WTC11 (cell line): ENCODE measurements around the gene ASMTL. TPM values are rescaled to one million over a fixed set of nuclear protein-coding genes. Genes with fewer than 3 reads are reported as not detected.
"Not testable (repeated sequence)": the region's sequence is repeated elsewhere in the genome, so short reads cannot be mapped to it uniquely, and the experiment has no call there.

ENCODE experiments used
- ATAC-seq: fragments of 200-7000 bp; cut with Tn5 transposase; 2 replicates; pipeline ENCODE4 v1.10.0; 2021; ENCODE audit warnings: mild to moderate bottlenecking, moderate library complexity
- CTCF ChIA-PET: fragments of 300-600 bp; sonication (Branson Sonifier 250); formaldehyde crosslinking; loops from one replicate; lab custom pipeline; 2021; ENCODE audit warnings: antibody characterized with exemption; lab: Charles Lee
- POLR2A ChIA-PET: fragments of 350-600 bp; sonication (Branson Sonifier 250); formaldehyde crosslinking; loops from one replicate; lab custom pipeline; 2021; ENCODE audit warnings: antibody characterized with exemption; lab: Charles Lee
- DNase-seq: peaks from one replicate; pipeline ENCODE4 v3.0.0; 2021; ENCODE audit warnings: low spot score
- H3K27ac Mint-ChIP-seq: 2 replicates; pipeline ENCODE4 v1.8.0; 2021; ENCODE audit warnings: mixed read lengths
- H3K27me3 Mint-ChIP-seq: 2 replicates; pipeline ENCODE4 v1.8.0; 2021; ENCODE audit warnings: low read depth, mild to moderate bottlenecking, moderate library complexity, mixed read lengths
- H3K36me3 Mint-ChIP-seq: 2 replicates; pipeline ENCODE4 v1.8.0; 2021; ENCODE audit warnings: mixed read lengths
- H3K4me1 Mint-ChIP-seq: 2 replicates; pipeline ENCODE4 v1.8.0; 2022; ENCODE audit warnings: mixed read lengths
- H3K4me3 Mint-ChIP-seq: 2 replicates; pipeline ENCODE4 v1.8.0; 2021; ENCODE audit warnings: mild to moderate bottlenecking, moderate library complexity, mixed read lengths
- H3K9me3 Mint-ChIP-seq: 2 replicates; pipeline ENCODE4 v1.8.0; 2021; ENCODE audit warnings: mixed read lengths
- ATF3 ChIP-seq: sonication (generic); formaldehyde crosslinking; conservative IDR thresholded peaks from 2 replicates; pipeline ENCODE4 v1.8.1; 2022; ENCODE audit warnings: mild to moderate bottlenecking, missing genetic modification reagents
- CTCF ChIP-seq: fragments of 200-600 bp; IDR thresholded peaks from 2 replicates; pipeline ENCODE4 v1.8.0; 2022; ENCODE audit warnings: antibody characterized with exemption
- ERG ChIP-seq: fragments of 250-450 bp; sonication (Bioruptor Pico); IDR thresholded peaks from 2 replicates; pipeline ENCODE4 v1.8.0; 2021; ENCODE audit warnings: mild to moderate bottlenecking
- FOXK1 ChIP-seq: sonication (generic); formaldehyde crosslinking; IDR thresholded peaks from 2 replicates; pipeline ENCODE4 v1.8.0; 2022; ENCODE audit warnings: mild to moderate bottlenecking, moderate library complexity, missing genetic modification reagents
- GRHL2 ChIP-seq: fragments of 250-450 bp; sonication (Bioruptor Pico); IDR thresholded peaks from 2 replicates; pipeline ENCODE4 v1.8.0; 2022; ENCODE audit warnings: mild to moderate bottlenecking, moderate library complexity; ENCODE audit not compliant: insufficient replicate concordance, severe bottlenecking
- GTF2I ChIP-seq: fragments of 250-450 bp; sonication (Bioruptor Pico); conservative IDR thresholded peaks from 2 replicates; pipeline ENCODE4 v1.4.0; 2021; ENCODE audit warnings: mild to moderate bottlenecking
- NR3C1 ChIP-seq: sonication (generic); formaldehyde crosslinking; conservative IDR thresholded peaks from 2 replicates; pipeline ENCODE4 v1.8.1; 2023; ENCODE audit warnings: low read depth, mild to moderate bottlenecking, missing genetic modification reagents
- PREB ChIP-seq: sonication (generic); formaldehyde crosslinking; IDR thresholded peaks from 2 replicates; pipeline ENCODE4 v1.8.1; 2022; ENCODE audit warnings: mild to moderate bottlenecking, missing genetic modification reagents, moderate library complexity, borderline replicate concordance
- RORB ChIP-seq: fragments of 250-450 bp; sonication (Bioruptor Pico); IDR thresholded peaks from 2 replicates; pipeline ENCODE4 v1.9.0; 2021; ENCODE audit warnings: mild to moderate bottlenecking
- SP1 ChIP-seq: sonication (generic); formaldehyde crosslinking; conservative IDR thresholded peaks from 2 replicates; pipeline ENCODE4 v1.8.1; 2022; ENCODE audit warnings: missing genetic modification reagents
- TEAD1 ChIP-seq: sonication (generic); formaldehyde crosslinking; IDR thresholded peaks from 2 replicates; pipeline ENCODE4 v1.8.0; 2022; ENCODE audit warnings: mild to moderate bottlenecking, missing genetic modification reagents
- TEAD4 ChIP-seq: sonication (generic); formaldehyde crosslinking; IDR thresholded peaks from 2 replicates; pipeline ENCODE4 v1.8.0; 2022; ENCODE audit warnings: mild to moderate bottlenecking, missing genetic modification reagents
- USF2 ChIP-seq: sonication (generic); formaldehyde crosslinking; IDR thresholded peaks from 2 replicates; pipeline ENCODE4 v1.8.1; 2023; ENCODE audit warnings: mild to moderate bottlenecking, missing genetic modification reagents, moderate library complexity
- ZNF425 ChIP-seq: fragments of 250-450 bp; sonication (Bioruptor Pico); conservative IDR thresholded peaks from 2 replicates; pipeline ENCODE4 v1.9.0; 2021; ENCODE audit warnings: mild to moderate bottlenecking
- total RNA-seq: library from RNA; stranded (reverse); gene quantifications from 3 replicates; pipeline ENCODE4 v1.2.3, GENCODE V29; 2021
- TF ChIP-seq, protein P1 (sequence below): sonication (generic); formaldehyde crosslinking; IDR thresholded peaks from 2 replicates; pipeline ENCODE4 v1.8.0; 2022; ENCODE audit warnings: mild to moderate bottlenecking, missing genetic modification reagents
- TF ChIP-seq, protein P2 (sequence below): fragments of 250-450 bp; sonication (Bioruptor Pico); IDR thresholded peaks from 2 replicates; pipeline ENCODE4 v1.9.0; 2021; ENCODE audit warnings: moderate library complexity, mild to moderate bottlenecking, inconsistent platforms, borderline replicate concordance

ASMTL gene
- total RNA-seq, 1 experiment from 2014 or later: 70.6 TPM

DNA sequence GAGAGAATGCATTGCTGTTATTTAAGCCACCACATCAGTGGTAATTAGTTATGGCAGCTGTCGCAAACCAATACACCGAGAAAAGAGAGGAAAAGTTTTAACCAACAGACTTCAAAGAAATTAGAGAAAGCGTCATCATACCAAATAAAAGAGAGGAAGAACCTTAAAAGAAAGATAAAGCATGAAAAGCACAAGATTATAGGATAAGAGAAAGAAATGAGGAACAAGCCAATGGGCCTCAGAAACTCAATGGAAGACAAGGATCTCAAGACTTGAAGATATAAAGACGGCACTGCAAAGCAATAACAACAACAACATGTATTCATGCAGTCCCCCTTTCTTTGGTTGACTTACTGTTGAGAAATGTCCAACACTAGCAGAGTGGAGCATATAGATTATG, 22.8 kb upstream of the ASMTL start:
- peaks cover 10% of the 10 kb centered on the region for H3K27me3 Mint-ChIP-seq
- DNase-seq (no peak), ATAC-seq (no peak)
- CTCF ChIA-PET: no interaction called here
- peaks cover 43% of the 10 kb centered on the region for H3K9me3 Mint-ChIP-seq
- POLR2A ChIA-PET: no interaction called here
- TF ChIP-seq RORB (CRISPR knock-in tag) (no peak), USF2 (CRISPR knock-in tag) (no peak), TEAD1 (CRISPR knock-in tag) (no peak), ATF3 (CRISPR knock-in tag) (no peak), GTF2I (CRISPR knock-in tag) (no peak), FOXK1 (CRISPR knock-in tag) (no peak), NR3C1 (CRISPR knock-in tag) (no peak), SP1 (CRISPR knock-in tag) (no peak), GRHL2 (CRISPR knock-in tag) (no peak), ZNF425 (CRISPR knock-in tag) (no peak), TEAD4 (no peak), PREB (no peak), CTCF (no peak), ERG (CRISPR knock-in tag) (no peak)
- TF ChIP-seq, protein P1, sequence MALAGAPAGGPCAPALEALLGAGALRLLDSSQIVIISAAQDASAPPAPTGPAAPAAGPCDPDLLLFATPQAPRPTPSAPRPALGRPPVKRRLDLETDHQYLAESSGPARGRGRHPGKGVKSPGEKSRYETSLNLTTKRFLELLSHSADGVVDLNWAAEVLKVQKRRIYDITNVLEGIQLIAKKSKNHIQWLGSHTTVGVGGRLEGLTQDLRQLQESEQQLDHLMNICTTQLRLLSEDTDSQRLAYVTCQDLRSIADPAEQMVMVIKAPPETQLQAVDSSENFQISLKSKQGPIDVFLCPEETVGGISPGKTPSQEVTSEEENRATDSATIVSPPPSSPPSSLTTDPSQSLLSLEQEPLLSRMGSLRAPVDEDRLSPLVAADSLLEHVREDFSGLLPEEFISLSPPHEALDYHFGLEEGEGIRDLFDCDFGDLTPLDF (CRISPR knock-in tag): no peak
- TF ChIP-seq, protein P2, sequence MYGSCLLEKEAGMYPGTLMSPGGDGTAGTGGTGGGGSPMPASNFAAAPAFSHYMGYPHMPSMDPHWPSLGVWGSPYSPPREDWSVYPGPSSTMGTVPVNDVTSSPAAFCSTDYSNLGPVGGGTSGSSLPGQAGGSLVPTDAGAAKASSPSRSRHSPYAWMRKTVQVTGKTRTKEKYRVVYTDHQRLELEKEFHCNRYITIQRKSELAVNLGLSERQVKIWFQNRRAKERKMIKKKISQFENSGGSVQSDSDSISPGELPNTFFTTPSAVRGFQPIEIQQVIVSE (CRISPR knock-in tag): no peak
- peaks cover 2% of the 10 kb centered on the region; the same call in 1 of the 2 replicates for H3K4me1 Mint-ChIP-seq
- no peak overlapping the region for H3K4me3 Mint-ChIP-seq
- no peak overlapping the region for H3K27ac Mint-ChIP-seq
- peaks cover 16% of the 10 kb centered on the region for H3K36me3 Mint-ChIP-seq

DNA sequence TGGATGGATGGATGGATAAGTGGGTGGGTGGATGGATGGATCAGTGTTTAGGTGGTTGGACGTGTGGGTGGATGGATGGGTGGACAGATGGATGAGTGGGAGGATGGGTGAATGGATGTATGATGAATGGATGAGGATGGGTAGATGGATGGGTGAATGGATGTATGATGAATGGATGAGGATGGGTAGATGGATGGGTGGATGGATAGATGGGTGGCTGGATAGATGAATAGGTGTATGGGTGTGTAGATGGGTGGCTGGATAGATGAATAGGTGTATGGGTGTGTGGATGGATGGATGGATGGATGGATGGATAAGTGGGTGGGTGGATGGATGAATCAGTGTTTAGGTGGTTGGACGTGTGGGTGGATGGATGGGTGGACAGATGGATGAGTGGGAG, 21.9 kb upstream of the ASMTL start:
- H3K27me3 Mint-ChIP-seq, POLR2A ChIA-PET, CTCF ChIA-PET, H3K4me3 Mint-ChIP-seq, DNase-seq, H3K27ac Mint-ChIP-seq, H3K36me3 Mint-ChIP-seq, H3K4me1 Mint-ChIP-seq, ATAC-seq: not testable (repeated sequence)
- H3K9me3 Mint-ChIP-seq: peaks cover 35% of the 10 kb centered on the region
